ENCODE data around the gene COL12A1. TPM values are rescaled to one million over a fixed set of nuclear protein-coding genes. Genes with fewer than 3 reads are reported as not detected.

COL12A1 gene
- total RNA-seq, 4 donors from 2014 or later: 14.2 to 45.1 (median 32.3) TPM

- H3K27ac ChIP-seq: no peak overlapping the region
- no peak overlapping the region for H3K4me3 ChIP-seq
- in situ Hi-C loops (cut with MboI; ENCODE audit: low pct_ligation_motif_present in 1 of 4, low pct_unique_long_range_greater_than_20kb in 1 of 4, low sequenced_read_pairs in 3 of 4) (no loop called here), intact Hi-C loops (cut with DNase I; ENCODE audit: low total_unique reads) (no loop called here)
- no peaks in the 10 kb centered on the region for H3K4me1 ChIP-seq
- H3K27me3 ChIP-seq: no peaks in the 10 kb centered on the region
- no peak for DNase-seq
- WGBS, 2 donors (ENCODE audit: low coverage in 1 of 2): 67 to 72% methylated on average over 3 of the region's 3 CpGs
- TF ChIP-seq POLR2A (IDR thresholded peaks at IDR 0.05): no peak
- TF ChIP-seq CTCF (IDR thresholded peaks at IDR 0.05): no peak
- TF ChIP-seq EP300 (IDR thresholded peaks at IDR 0.05; ENCODE audit: low read depth): no peak
- no peak for TF ChIP-seq POLR2AphosphoS5 (IDR thresholded peaks at IDR 0.05)
- H3K9me3 ChIP-seq: no peaks in the 10 kb centered on the region
- H3K36me3 ChIP-seq: no peaks in the 10 kb centered on the region
These were observed 153.4 kb downstream of the COL12A1 start for GRCh38 chr6:75052491-75052890.

- intact Hi-C loops (cut with DNase I; ENCODE audit: low total_unique reads) (no loop called here), in situ Hi-C loops (cut with MboI; ENCODE audit: low pct_ligation_motif_present in 1 of 4, low pct_unique_long_range_greater_than_20kb in 1 of 4, low sequenced_read_pairs in 3 of 4) (no loop called here)
- DNase-seq: no peak
- Histone ChIP-seq H3K27me3 (no peaks in the 10 kb centered on the region), H3K27ac (no peak overlapping the region), H3K36me3 (no peaks in the 10 kb centered on the region), H3K4me3 (no peak overlapping the region), H3K9me3 (no peaks in the 10 kb centered on the region), H3K4me1 (no peaks in the 10 kb centered on the region)
- no peak for TF ChIP-seq EP300 (IDR thresholded peaks at IDR 0.05; ENCODE audit: low read depth)
These were observed 156.5 kb downstream of the COL12A1 start for GRCh38 chr6:75049308-75049707.

- in situ Hi-C loops (cut with MboI; ENCODE audit: low pct_ligation_motif_present in 1 of 4, low pct_unique_long_range_greater_than_20kb in 1 of 4, low sequenced_read_pairs in 3 of 4): no loop called here
- Histone ChIP-seq H3K36me3 (no peaks in the 10 kb centered on the region), H3K4me1 (no peaks in the 10 kb centered on the region), H3K4me3 (no peak overlapping the region), H3K27ac (no peak overlapping the region), H3K27me3 (no peaks in the 10 kb centered on the region), H3K9me3 (peaks cover 0 to 14% of the 10 kb centered on the region in 2 donors)
- TF ChIP-seq POLR2AphosphoS5 (IDR thresholded peaks at IDR 0.05) (no peak), POLR2A (IDR thresholded peaks at IDR 0.05) (no peak), CTCF (IDR thresholded peaks at IDR 0.05) (no peak)
- no peak for DNase-seq
- intact Hi-C loops (cut with DNase I; ENCODE audit: low total_unique reads): no loop called here
These were observed 161.0 kb downstream of the COL12A1 start for GRCh38 chr6:75044846-75045245.

GRCh38 chr6:75041381-75041780 is 164.5 kb downstream of the COL12A1 start:
- no peak overlapping the region for H3K27ac ChIP-seq
- WGBS, 2 donors (ENCODE audit: low coverage in 1 of 2): 65 to 76% methylated on average over 2 of the region's 2 CpGs
- no peak overlapping the region for H3K4me3 ChIP-seq
- DNase-seq: no peak
- H3K9me3 ChIP-seq: peaks cover 0 to 14% of the 10 kb centered on the region in 2 donors
- no peak for TF ChIP-seq EP300 (IDR thresholded peaks at IDR 0.05; ENCODE audit: low read depth)
- no peak for TF ChIP-seq CTCF (IDR thresholded peaks at IDR 0.05)
- TF ChIP-seq POLR2A (IDR thresholded peaks at IDR 0.05): no peak
- no peak for TF ChIP-seq POLR2AphosphoS5 (IDR thresholded peaks at IDR 0.05)
- intact Hi-C loops (cut with DNase I; ENCODE audit: low total_unique reads) (no loop called here), in situ Hi-C loops (cut with MboI; ENCODE audit: low pct_ligation_motif_present in 1 of 4, low pct_unique_long_range_greater_than_20kb in 1 of 4, low sequenced_read_pairs in 3 of 4) (no loop called here)
- no peaks in the 10 kb centered on the region for H3K4me1 ChIP-seq
- no peaks in the 10 kb centered on the region for H3K36me3 ChIP-seq
- H3K27me3 ChIP-seq: no peaks in the 10 kb centered on the region

Other genes starting within 250 kb of the COL12A1 start
- gene COX7A2, start 37.7 kb upstream of the COL12A1 start, total RNA-seq: 100 to 1,000 TPM; 146 to 469 (median 349) TPM
- gene TMEM30A, start 78.7 kb upstream of the COL12A1 start, total RNA-seq: 10 to 100 TPM; 28.9 to 86.2 (median 56.5) TPM

Data from transverse colon (tissue), 4 donors.